ENCODE results near the gene RPL39L. TPM values are rescaled to one million over a fixed set of nuclear protein-coding genes. Genes with fewer than 3 reads are reported as not detected.

The RPL39L gene
- total RNA-seq, 1 experiment from 2014 or later, result 62.6 TPM

Other genes starting within 250 kb of the RPL39L start
- 5.9 and 6.0 TPM in 2 replicates for gene ST6GAL1, start 209.0 kb downstream of the RPL39L start, total RNA-seq (2014; rRNA removed; shearing (Covaris generic))
- not detected in 2 replicates for gene RTP1, start 58.0 kb upstream of the RPL39L start, total RNA-seq (2014; rRNA removed; shearing (Covaris generic))
- not detected in 2 replicates for gene MASP1, start 152.2 kb upstream of the RPL39L start, total RNA-seq (2014; rRNA removed; shearing (Covaris generic))
- gene RTP4, start 228.9 kb upstream of the RPL39L start, total RNA-seq (2014; rRNA removed; shearing (Covaris generic)), result 2.0 and 5.2 TPM in 2 replicates

All from Daoy (cell line).